GM12873 (cell line): Measurements from ENCODE around the gene POLR1A.

ENCODE experiments used
- CTCF ChIP-seq: IDR thresholded peaks from 2 replicates; pipeline ENCODE4 v1.5.1; 2012; ENCODE audit warnings: low read depth, mild to moderate bottlenecking, moderate library complexity, low read length, control low read depth; ENCODE audit not compliant: insufficient read depth; ENCODE audit errors: missing control alignments

POLR1A gene

GRCh38 chr2:86019121-86019520 is 86.6 kb downstream of the POLR1A start:
- TF ChIP-seq CTCF = no peak

DNA sequence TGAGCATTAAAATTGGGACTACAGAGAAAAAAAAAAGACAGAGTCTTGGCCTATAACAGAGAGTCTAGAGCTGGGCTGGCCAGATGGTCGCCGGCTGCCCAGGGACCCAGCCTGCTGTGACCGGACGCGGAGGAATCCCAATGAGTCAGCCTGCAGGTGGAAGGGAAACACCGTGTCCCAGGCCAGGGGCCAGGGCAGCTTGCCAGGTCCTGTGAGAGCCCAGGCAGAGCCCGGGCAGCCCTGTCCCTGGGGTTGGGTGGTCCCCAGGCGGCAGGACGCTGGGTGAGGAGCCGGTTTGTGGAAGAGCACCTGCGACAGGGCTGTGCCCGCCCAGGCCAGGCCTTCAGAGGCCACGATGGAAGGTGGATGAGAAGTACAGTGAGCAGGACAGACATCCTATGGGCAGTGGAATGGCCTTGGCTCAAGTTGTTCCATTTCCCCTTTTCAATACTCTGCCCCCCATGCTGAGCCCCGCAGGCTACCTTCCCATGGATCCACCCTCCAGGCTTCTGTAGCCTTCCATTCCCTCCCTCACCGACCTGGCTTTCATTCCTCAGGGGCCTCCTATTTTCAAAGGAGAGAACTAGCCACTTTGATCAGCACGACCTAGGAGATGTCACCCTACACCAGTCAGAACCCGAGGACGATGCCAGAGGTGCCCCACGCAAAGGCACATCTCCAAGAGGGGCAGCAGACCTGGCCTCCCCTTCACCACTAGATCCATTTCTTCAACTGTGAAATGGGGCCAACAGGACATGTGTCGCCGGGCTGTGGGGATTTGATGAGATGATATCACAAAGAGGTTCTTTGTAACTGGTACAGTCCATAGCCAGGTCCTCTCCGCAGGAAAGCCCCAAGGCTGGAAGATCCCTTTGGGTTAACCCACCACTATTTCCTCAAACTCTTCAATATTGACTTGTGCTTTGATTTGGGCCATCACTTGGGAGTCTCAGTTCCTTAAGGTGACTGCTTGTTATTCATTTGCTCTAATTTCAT is 87.5 kb downstream of the POLR1A start:
- no peak for TF ChIP-seq CTCF

DNA sequence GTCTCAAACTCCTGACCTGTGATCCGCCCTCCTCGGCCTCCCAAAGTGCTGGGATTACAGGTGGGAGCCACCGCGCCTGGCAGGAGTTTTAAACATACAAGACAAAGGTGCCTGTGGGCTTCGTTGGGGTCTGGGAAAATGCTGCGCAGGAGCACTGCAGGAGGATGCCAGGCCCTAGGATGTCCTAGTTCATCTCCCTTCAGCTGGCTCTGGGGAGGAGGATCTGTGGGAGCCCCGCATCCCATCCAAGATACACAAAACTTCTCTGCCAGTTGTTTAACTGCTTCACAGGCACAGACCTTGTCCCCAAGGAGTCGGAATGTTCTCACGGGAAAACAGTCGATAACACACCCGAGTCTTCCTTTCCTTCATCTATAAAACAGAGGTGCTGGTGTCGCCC is 89.1 kb downstream of the POLR1A start:
- no peak for TF ChIP-seq CTCF

DNA sequence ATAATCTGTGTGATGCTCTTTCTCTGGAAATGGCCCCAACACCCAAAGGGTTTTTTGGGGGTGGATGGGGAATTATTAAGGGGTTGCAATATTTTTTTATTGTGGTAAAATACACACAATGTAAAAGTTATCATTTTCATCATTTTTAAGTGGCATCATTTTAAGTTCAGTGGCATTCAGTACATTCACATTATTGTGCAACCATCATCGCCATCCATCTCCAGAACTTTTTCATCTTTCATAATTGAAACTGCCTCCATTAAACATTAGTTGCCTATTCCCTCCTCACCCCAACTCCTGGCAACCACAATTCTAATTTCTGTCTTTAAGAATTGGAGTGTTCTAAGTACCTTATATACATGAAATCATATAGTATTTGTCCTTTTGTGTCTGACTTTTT is 90.0 kb downstream of the POLR1A start:
- no peak for TF ChIP-seq CTCF

DNA sequence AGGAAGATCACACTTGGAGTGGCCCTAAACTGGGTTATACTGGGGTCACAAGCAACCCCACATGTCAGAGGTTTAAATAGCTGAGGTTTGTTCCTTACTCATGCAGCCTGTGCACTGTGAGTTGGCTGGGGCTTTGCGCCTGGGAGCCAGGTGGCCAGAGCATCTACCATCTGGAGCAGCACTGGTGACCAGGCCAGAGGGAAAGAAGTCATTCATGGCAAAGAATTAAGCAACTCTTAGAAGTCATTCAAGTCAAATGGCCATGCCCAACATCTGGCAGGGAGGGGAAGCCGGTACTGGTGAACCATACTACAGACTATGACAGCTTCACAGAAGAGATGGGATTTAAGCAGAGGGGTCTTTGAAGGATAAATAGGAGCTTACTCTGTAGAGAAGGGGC is 90.7 kb downstream of the POLR1A start:
- no peak for TF ChIP-seq CTCF

- no peak for TF ChIP-seq CTCF
Measured at GRCh38 chr2:86014493-86014892, 91.2 kb downstream of the POLR1A start.

GRCh38 chr2:86012007-86012712 is 93.5 kb downstream of the POLR1A start:
- TF ChIP-seq CTCF = no peak
